ENCODE measurements around the gene ITPR1. TPM values are rescaled to one million over a fixed set of nuclear protein-coding genes. Genes with fewer than 3 reads are reported as not detected.

Gene ITPR1
- total and polyA plus RNA-seq, 3 experiments from 2014 or later = 14.9 to 85.8 (median 82.6) TPM

DNA sequence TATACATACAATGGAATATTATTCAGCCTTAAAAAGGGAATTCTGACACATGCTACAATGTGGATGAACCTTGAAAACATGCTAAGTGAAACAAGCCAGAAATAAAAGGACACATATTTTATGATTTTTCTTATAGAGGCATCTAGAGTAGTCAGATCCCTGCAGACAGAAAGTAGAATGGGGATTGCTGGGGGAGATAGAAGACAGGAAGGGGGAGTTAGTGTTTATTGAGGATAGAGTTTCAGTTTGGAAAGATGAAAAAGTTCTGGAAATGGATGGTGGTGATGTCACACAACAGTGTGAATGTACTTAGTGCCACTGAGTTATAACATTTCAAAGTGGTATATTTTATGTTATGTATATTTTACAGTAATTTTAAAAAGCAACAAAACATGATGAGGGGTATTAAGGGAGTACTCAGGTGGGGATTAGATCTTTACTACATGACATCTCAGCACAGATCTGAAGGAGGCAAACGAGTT is 4.7 kb downstream of the ITPR1 start:
- peaks cover 7 to 52% (median 13%) of the 10 kb centered on the region in 3 donors for H3K36me3 Mint-ChIP-seq
- H3K36me3 ChIP-seq (ENCODE audit: insufficient read depth, low read length) = peaks cover 5% of the 10 kb centered on the region

DNA sequence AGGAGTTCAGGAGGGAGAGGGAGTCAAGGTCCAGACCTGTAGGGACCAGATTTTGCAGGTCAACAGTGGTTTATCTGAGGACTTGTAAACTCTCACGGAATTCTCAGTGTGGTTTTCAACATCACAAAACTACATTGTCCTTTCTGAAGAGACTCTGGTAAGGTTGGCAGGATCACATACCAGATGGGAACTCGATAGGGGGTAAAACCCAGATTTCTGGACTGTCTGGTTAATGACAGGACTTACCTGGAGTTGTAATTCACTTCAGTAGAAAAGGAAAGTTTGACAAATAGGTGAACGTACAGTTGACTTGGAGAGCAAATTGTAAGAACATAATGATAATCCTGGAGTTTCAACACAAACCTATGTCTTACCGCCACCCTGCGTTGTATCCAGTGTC is 5.3 kb downstream of the ITPR1 start:
- H3K4me1 Mint-ChIP-seq = peaks cover 37 to 49% (median 48%) of the 10 kb centered on the region in 3 donors
- H3K27me3 Mint-ChIP-seq = no peaks in the 10 kb centered on the region
- no peak overlapping the region for H3K4me3 Mint-ChIP-seq
- H3K27ac Mint-ChIP-seq = peak overlapping the region in 4 of 8 donors; percentile 39 to 64 (median 46)
- Histone ChIP-seq H3K27ac (ENCODE audit: low read depth, low read length) (no peak overlapping the region), H3K4me3 (ENCODE audit: low read length) (no peak overlapping the region), H3K4me1 (ENCODE audit: insufficient read depth, low read length) (peaks cover 20% of the 10 kb centered on the region), H3K27me3 (ENCODE audit: insufficient read depth, low read length, poor library complexity, severe bottlenecking) (no peaks in the 10 kb centered on the region), H3K9me3 (ENCODE audit: low read length) (no peaks in the 10 kb centered on the region), H3K36me3 (ENCODE audit: insufficient read depth, low read length) (peaks cover 5% of the 10 kb centered on the region)
- H3K36me3 Mint-ChIP-seq = peaks cover 7 to 54% (median 13%) of the 10 kb centered on the region in 3 donors
- DNase-seq = no peak
- CTCF ChIA-PET = no interaction called here
- POLR2A ChIA-PET = no interaction called here
- no peaks in the 10 kb centered on the region for H3K9me3 Mint-ChIP-seq

More for the DNA sequence above, 4.7 kb downstream of the ITPR1 start:
- Histone ChIP-seq H3K27me3 (ENCODE audit: insufficient read depth, low read length, poor library complexity, severe bottlenecking) (no peaks in the 10 kb centered on the region), H3K27ac (ENCODE audit: low read depth, low read length) (no peak overlapping the region), H3K4me1 (ENCODE audit: insufficient read depth, low read length) (peaks cover 18% of the 10 kb centered on the region), H3K9me3 (ENCODE audit: low read length) (no peaks in the 10 kb centered on the region), H3K4me3 (ENCODE audit: low read length) (no peak overlapping the region)
- Mint-ChIP-seq H3K9me3 (no peaks in the 10 kb centered on the region), H3K4me3 (no peak overlapping the region), H3K27me3 (no peaks in the 10 kb centered on the region), H3K4me1 (peaks cover 34 to 44% (median 43%) of the 10 kb centered on the region in 3 donors), H3K27ac (peak overlapping the region in 5 of 8 donors; percentile 14 to 64 (median 44))
- no peak for DNase-seq
- ChIA-PET POLR2A (no interaction called here), CTCF (no interaction called here)

GRCh38 chr3:4501437-4501836 is 8.3 kb downstream of the ITPR1 start:
- Mint-ChIP-seq H3K4me1 (peaks cover 34 to 52% (median 50%) of the 10 kb centered on the region in 3 donors), H3K27ac (peak overlapping the region in 2 of 8 donors; percentile 24 to 63), H3K36me3 (peaks cover 7 to 42% (median 13%) of the 10 kb centered on the region in 3 donors), H3K4me3 (no peak overlapping the region), H3K9me3 (no peaks in the 10 kb centered on the region), H3K27me3 (no peaks in the 10 kb centered on the region)
- Histone ChIP-seq H3K4me3 (ENCODE audit: low read length) (no peak overlapping the region), H3K36me3 (ENCODE audit: insufficient read depth, low read length) (peaks cover 5% of the 10 kb centered on the region), H3K27ac (ENCODE audit: low read depth, low read length) (no peak overlapping the region), H3K9me3 (ENCODE audit: low read length) (no peaks in the 10 kb centered on the region), H3K27me3 (ENCODE audit: insufficient read depth, low read length, poor library complexity, severe bottlenecking) (no peaks in the 10 kb centered on the region), H3K4me1 (ENCODE audit: insufficient read depth, low read length) (peaks cover 32% of the 10 kb centered on the region)
- DNase-seq = no peak
- CTCF ChIA-PET = no interaction called here
- POLR2A ChIA-PET = no interaction called here

GRCh38 chr3:4501927-4502326 is 8.8 kb downstream of the ITPR1 start:
- H3K27ac ChIP-seq (ENCODE audit: low read depth, low read length) = no peak overlapping the region
- peaks cover 34% of the 10 kb centered on the region for H3K4me1 ChIP-seq (ENCODE audit: insufficient read depth, low read length)
- no peak for DNase-seq
- Mint-ChIP-seq H3K36me3 (peaks cover 7 to 38% (median 13%) of the 10 kb centered on the region in 3 donors), H3K27me3 (no peaks in the 10 kb centered on the region), H3K4me3 (no peak overlapping the region), H3K4me1 (peaks cover 33 to 52% (median 49%) of the 10 kb centered on the region in 3 donors), H3K27ac (peak overlapping the region in 3 of 8 donors; percentile 29 to 55 (median 43)), H3K9me3 (no peaks in the 10 kb centered on the region)
- no peaks in the 10 kb centered on the region for H3K27me3 ChIP-seq (ENCODE audit: insufficient read depth, low read length, poor library complexity, severe bottlenecking)
- no peaks in the 10 kb centered on the region for H3K9me3 ChIP-seq (ENCODE audit: low read length)
- ChIA-PET CTCF (interaction anchor here (1.2 kb wide), 1 partner anchor 9 kb away, joined by 3 read pairs; the partner anchor contains the start of gene ITPR1), POLR2A (interaction anchor here (3.5 kb wide), 1 partner anchor 8 kb away, joined by 30 read pairs; the partner anchor contains the start of gene ITPR1)
- H3K36me3 ChIP-seq (ENCODE audit: insufficient read depth, low read length) = peaks cover 5% of the 10 kb centered on the region
- no peak overlapping the region for H3K4me3 ChIP-seq (ENCODE audit: low read length)

- Histone ChIP-seq H3K4me1 (ENCODE audit: insufficient read depth, low read length) (peaks cover 43% of the 10 kb centered on the region), H3K4me3 (ENCODE audit: low read length) (no peak overlapping the region), H3K36me3 (ENCODE audit: insufficient read depth, low read length) (peaks cover 5% of the 10 kb centered on the region), H3K9me3 (ENCODE audit: low read length) (no peaks in the 10 kb centered on the region), H3K27me3 (ENCODE audit: insufficient read depth, low read length, poor library complexity, severe bottlenecking) (no peaks in the 10 kb centered on the region), H3K27ac (ENCODE audit: low read depth, low read length) (no peak overlapping the region)
- ChIA-PET CTCF (interaction anchor here (1.2 to 2.8 kb wide), 3 partner anchors 9 to 16 kb away, joined by 3 to 18 read pairs (median 4); partner anchors contain the start of gene ITPR1), POLR2A (interaction anchor here (3.5 kb wide), 1 partner anchor 10 kb away, joined by 30 read pairs; the partner anchor contains the start of gene ITPR1)
- Mint-ChIP-seq H3K27ac (peak overlapping the region in 7 of 8 donors; percentile 1 to 88 (median 78)), H3K4me1 (peaks cover 43 to 54% (median 53%) of the 10 kb centered on the region in 3 donors), H3K9me3 (no peaks in the 10 kb centered on the region), H3K27me3 (no peaks in the 10 kb centered on the region), H3K36me3 (peaks cover 3 to 30% (median 10%) of the 10 kb centered on the region in 3 donors), H3K4me3 (peak overlapping the region in 1 of 7 donors; percentile 28)
- no peak for DNase-seq
These were observed 9.9 kb downstream of the ITPR1 start for GRCh38 chr3:4503050-4503449.

GRCh38 chr3:4504340-4505261 is 11.5 kb downstream of the ITPR1 start:
- Histone ChIP-seq H3K27ac (ENCODE audit: low read depth, low read length) (peak overlapping the region; percentile 64), H3K36me3 (ENCODE audit: insufficient read depth, low read length) (peaks cover 4% of the 10 kb centered on the region), H3K9me3 (ENCODE audit: low read length) (no peaks in the 10 kb centered on the region), H3K27me3 (ENCODE audit: insufficient read depth, low read length, poor library complexity, severe bottlenecking) (no peaks in the 10 kb centered on the region), H3K4me1 (ENCODE audit: insufficient read depth, low read length) (peaks cover 44% of the 10 kb centered on the region), H3K4me3 (ENCODE audit: low read length) (peak overlapping the region; percentile 61)
- ChIA-PET POLR2A (interaction anchor here (0.7 to 3.5 kb wide), 3 partner anchors 11 to 517 kb away, joined by 3 to 30 read pairs (median 5); partner anchors contain the start of gene ITPR1), CTCF (interaction anchor here (1.1 to 2.8 kb wide), 6 partner anchors 9 to 15 kb away, joined by 3 to 18 read pairs (median 4); partner anchors contain the start of gene ITPR1)
- DNase-seq = peak in 4 of 5 donors; percentile 22 to 59 (median 46)
- Mint-ChIP-seq H3K36me3 (peaks cover 8 to 30% (median 10%) of the 10 kb centered on the region in 3 donors), H3K27ac (peak overlapping the region; percentile 78 to 98 (median 92)), H3K4me3 (peak overlapping the region; percentile 75 to 92 (median 79)), H3K27me3 (no peaks in the 10 kb centered on the region), H3K9me3 (no peaks in the 10 kb centered on the region), H3K4me1 (peaks cover 48 to 63% (median 58%) of the 10 kb centered on the region in 3 donors)

DNA sequence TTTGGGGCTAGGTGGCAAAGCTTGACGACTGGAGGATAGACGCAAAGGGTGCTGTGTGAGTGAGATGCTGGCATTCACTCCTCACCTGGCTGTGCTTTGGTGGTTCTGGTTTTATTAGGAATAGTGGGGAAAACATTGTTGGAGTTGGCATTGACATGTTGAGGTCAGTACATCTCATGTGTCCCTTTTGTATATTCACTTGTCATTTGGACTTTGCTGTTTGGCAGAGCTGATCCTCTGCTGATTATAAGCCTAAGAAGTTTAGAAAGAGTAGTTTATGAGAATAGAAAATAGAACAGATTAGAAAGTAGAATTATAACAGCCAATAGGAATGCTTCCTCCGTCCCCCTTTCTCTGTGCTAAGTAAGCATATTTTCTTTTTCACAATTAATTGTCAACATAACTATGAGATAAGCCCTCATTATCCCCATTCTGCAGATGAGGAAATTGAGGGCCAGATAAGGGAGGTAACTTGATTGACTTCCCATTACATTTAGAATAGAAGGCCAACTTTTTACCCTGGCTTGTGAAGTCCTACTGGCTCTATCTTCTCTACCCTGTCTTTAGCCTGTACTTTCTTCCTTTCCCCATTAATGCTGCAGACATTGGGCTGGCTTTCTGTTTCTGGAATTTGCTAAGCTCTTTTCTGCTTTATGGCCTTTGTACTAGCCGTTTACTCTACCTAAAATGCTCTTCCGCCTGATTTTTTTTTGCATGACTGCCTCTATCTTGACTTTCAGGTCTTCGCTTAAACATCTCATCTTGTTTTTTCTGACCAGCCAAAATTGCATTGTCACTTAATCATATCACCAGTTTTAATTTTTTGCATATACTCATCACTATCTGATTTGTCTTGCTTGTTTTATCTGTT is 12.8 kb downstream of the ITPR1 start:
- Histone ChIP-seq H3K27me3 (ENCODE audit: insufficient read depth, low read length, poor library complexity, severe bottlenecking) (no peaks in the 10 kb centered on the region), H3K27ac (ENCODE audit: low read depth, low read length) (no peak overlapping the region), H3K4me3 (ENCODE audit: low read length) (no peak overlapping the region), H3K4me1 (ENCODE audit: insufficient read depth, low read length) (peaks cover 44% of the 10 kb centered on the region), H3K36me3 (ENCODE audit: insufficient read depth, low read length) (no peaks in the 10 kb centered on the region), H3K9me3 (ENCODE audit: low read length) (no peaks in the 10 kb centered on the region)
- Mint-ChIP-seq H3K4me3 (peak overlapping the region; percentile 4 to 54 (median 25)), H3K4me1 (peaks cover 56 to 75% (median 66%) of the 10 kb centered on the region in 3 donors), H3K27me3 (no peaks in the 10 kb centered on the region), H3K27ac (peak overlapping the region in 6 of 8 donors; percentile 78 to 96 (median 92)), H3K9me3 (no peaks in the 10 kb centered on the region), H3K36me3 (peaks cover 6 to 28% (median 7%) of the 10 kb centered on the region in 3 donors)
- CTCF ChIA-PET = interaction anchor here (0.7 to 2.8 kb wide), 5 partner anchors 10 to 29 kb away, joined by 3 to 18 read pairs (median 4); partner anchors contain the start of gene ITPR1
- no peak for DNase-seq
- POLR2A ChIA-PET = interaction anchor here (1.0 to 1.5 kb wide), 2 partner anchors 12 to 13 kb away, joined by 3 to 4 read pairs; partner anchors contain the start of gene ITPR1

Data from CD8-positive, alpha-beta memory T cell (primary cell).